ENCODE results near the gene NPHS1. TPM values are rescaled to one million over a fixed set of nuclear protein-coding genes. Genes with fewer than 3 reads are reported as not detected.

NPHS1 gene
- total RNA-seq, 1 donor from 2014 or later: not detected

- TF ChIP-seq CTCF (IDR thresholded peaks at IDR 0.05): no peak
- intact Hi-C loops (cut with DNase I): no loop called here
- H3K27ac ChIP-seq: no peak overlapping the region
Measured at GRCh38 chr19:35789195-35789977, 62.9 kb downstream of the NPHS1 start.

GRCh38 chr19:35788205-35788960 lies 63.9 kb downstream of the NPHS1 start:
- Histone ChIP-seq H3K4me1 (no peaks in the 10 kb centered on the region), H3K27ac (no peak overlapping the region), H3K27me3 (no peaks in the 10 kb centered on the region), H3K4me3 (no peak overlapping the region), H3K9me3 (no peaks in the 10 kb centered on the region), H3K36me3 (peaks cover 3 to 15% of the 10 kb centered on the region in 2 donors)
- no peak for TF ChIP-seq CTCF (IDR thresholded peaks at IDR 0.05)
- no peak for DNase-seq (ENCODE audit: low spot score in 2 of 2)
- intact Hi-C loops (cut with DNase I): no loop called here

More at GRCh38 chr19:35789195-35789977, 62.9 kb downstream of the NPHS1 start:
- Histone ChIP-seq H3K4me1 (no peaks in the 10 kb centered on the region), H3K9me3 (no peaks in the 10 kb centered on the region), H3K36me3 (peaks cover 0 to 15% of the 10 kb centered on the region in 2 donors), H3K4me3 (no peak overlapping the region), H3K27me3 (no peaks in the 10 kb centered on the region)
- no peak for DNase-seq (ENCODE audit: low spot score in 2 of 2)

GRCh38 chr19:35787227-35787799 lies 65.0 kb downstream of the NPHS1 start:
- Histone ChIP-seq H3K27me3 (no peaks in the 10 kb centered on the region), H3K27ac (no peak overlapping the region), H3K36me3 (peaks cover 9 to 22% of the 10 kb centered on the region in 2 donors), H3K4me3 (no peak overlapping the region), H3K4me1 (no peaks in the 10 kb centered on the region), H3K9me3 (no peaks in the 10 kb centered on the region)
- intact Hi-C loops (cut with DNase I): no loop called here
- no peak for TF ChIP-seq CTCF (IDR thresholded peaks at IDR 0.05)
- DNase-seq (ENCODE audit: low spot score in 2 of 2): no peak

- no peak overlapping the region for H3K4me3 ChIP-seq
- no peaks in the 10 kb centered on the region for H3K9me3 ChIP-seq
- H3K27ac ChIP-seq: no peak overlapping the region
- TF ChIP-seq CTCF (IDR thresholded peaks at IDR 0.05): no peak
- DNase-seq (ENCODE audit: low spot score in 2 of 2): no peak
- peaks cover 10 to 28% of the 10 kb centered on the region in 2 donors for H3K36me3 ChIP-seq
- H3K4me1 ChIP-seq: no peaks in the 10 kb centered on the region
- intact Hi-C loops (cut with DNase I): no loop called here
- no peaks in the 10 kb centered on the region for H3K27me3 ChIP-seq
Measured at GRCh38 chr19:35786299-35787160, 65.8 kb downstream of the NPHS1 start.

- TF ChIP-seq CTCF (IDR thresholded peaks at IDR 0.05): no peak
- Histone ChIP-seq H3K36me3 (peaks cover 19 to 40% of the 10 kb centered on the region in 2 donors), H3K27ac (no peak overlapping the region), H3K9me3 (no peaks in the 10 kb centered on the region), H3K4me1 (no peaks in the 10 kb centered on the region), H3K27me3 (no peaks in the 10 kb centered on the region), H3K4me3 (no peak overlapping the region)
- no peak for DNase-seq (ENCODE audit: low spot score in 2 of 2)
- intact Hi-C loops (cut with DNase I): no loop called here
Measured at GRCh38 chr19:35785339-35785627, 67.0 kb downstream of the NPHS1 start.

Data from ascending aorta (tissue), 2 donors.